Raji (cell line): ENCODE data around the gene AIG1.

ENCODE experiments used
- POLR2A ChIP-seq: IDR thresholded peaks from 2 replicates; pipeline ENCODE4 v1.6.1; 2011; ENCODE audit warnings: low read depth, low read length, control low read depth; ENCODE audit not compliant: insufficient read depth

The AIG1 gene

DNA sequence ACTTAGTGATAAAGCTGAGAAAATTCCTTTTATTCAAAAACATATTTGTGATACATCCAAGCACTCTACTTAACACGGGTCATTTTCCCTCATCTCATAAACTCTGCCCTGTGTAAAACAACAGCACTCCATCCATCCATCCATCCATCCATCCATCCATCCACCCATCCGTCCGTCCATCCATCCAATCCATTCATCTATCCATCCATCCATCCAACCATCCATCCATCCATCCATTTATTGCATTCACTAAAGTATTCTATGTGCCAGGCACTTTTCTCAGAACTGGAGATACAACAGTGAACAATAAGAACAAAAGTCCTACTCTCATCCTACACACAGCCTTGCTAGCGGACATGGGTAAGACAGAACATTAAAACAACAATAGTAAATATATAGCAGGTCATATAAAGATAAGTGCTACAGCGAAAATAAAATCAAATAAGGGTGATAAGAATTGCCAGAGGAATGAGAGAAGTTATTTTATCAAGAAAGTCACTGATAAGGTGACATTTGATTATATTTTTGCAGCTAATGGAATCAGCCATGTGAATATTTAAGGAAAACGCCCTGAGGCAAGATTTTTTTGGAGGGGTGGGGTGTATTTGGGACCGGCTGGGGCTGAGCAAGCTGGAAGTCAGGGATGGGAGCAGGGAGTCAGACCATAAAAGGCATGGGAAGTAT is 311.7 kb downstream of the AIG1 start:
- no peak for TF ChIP-seq POLR2A

DNA sequence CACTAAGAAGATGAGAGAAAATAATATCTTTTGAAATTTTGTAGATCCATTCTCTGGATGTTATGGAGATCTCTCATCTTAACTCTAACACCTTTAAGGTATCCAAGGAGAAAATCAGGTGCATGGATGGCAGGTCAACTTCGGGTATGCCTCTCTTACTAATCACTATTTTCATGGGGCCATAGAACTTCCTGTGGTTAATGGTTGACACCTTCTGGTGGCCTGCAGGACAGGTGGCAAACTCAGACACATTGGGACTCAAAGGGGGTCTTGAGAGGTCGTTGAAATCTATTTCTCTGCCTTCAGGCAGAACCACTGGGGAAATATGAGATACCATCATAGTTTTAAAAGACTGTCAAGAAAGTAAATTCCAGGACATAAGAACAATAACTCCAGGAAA is 313.3 kb downstream of the AIG1 start:
- no peak for TF ChIP-seq POLR2A

DNA sequence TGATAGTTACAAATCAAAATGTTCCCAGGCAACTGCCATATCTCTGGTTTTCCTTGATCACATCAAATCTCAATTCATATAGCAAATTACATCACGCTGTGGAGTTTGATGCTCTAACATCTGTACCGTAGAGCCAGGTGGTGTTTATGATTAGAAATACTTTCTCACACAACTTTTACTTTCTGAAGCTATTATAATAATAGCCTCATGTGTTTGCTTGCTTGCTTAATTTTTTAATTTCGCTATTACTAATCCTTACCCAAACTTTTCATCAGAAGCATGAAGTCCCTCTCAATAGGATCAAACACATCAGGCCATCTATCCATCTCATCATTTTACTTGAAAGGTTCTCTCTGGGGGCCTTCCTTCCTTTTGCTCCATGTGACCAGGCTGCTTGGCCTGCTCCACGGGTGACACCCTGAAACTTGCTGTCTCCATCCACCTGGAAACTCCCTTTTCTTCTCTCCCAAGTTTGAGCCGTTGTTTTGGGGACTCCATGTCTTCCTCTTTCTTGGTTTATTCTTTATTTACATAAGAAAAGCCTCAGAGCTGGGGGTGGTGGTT is 314.4 kb downstream of the AIG1 start:
- no peak for TF ChIP-seq POLR2A

DNA sequence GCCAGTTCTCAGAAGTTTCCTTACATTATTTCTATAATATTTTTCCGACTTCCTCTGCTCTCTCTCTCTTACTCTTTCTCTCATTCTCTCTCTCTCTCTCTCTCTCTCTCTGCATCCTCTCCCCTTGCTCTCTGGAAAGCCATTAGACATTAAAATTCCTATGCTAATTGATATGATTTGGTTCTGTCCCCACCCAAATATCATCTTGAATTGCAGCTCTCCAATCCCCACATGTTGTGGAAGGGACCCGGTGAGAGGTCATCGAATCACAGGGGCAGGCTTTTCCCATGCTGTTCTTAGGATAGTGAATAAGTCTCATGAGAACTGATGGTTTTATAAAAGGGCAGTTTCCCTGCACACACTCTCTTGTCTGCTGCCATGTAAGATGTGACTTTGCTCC is 315.7 kb downstream of the AIG1 start:
- no peak for TF ChIP-seq POLR2A

DNA sequence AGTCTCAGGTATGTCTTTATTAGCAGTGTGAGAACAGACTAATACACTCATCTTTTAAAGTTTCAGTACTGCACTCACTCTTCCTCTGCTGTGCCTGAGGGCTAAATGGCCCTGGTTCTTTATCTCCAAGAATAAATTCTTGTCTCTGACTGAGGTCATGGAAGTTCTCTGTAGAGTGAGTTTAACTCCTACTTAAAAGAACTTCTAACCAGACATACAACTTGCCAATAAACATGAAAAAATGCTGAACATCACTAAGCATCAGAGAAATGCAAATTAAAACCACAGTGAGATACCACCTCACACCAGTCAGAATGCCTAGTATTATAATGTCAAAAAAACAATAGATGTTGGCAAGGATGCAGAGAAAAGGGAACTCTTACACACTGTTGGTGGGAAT is 316.2 kb downstream of the AIG1 start:
- no peak for TF ChIP-seq POLR2A

DNA sequence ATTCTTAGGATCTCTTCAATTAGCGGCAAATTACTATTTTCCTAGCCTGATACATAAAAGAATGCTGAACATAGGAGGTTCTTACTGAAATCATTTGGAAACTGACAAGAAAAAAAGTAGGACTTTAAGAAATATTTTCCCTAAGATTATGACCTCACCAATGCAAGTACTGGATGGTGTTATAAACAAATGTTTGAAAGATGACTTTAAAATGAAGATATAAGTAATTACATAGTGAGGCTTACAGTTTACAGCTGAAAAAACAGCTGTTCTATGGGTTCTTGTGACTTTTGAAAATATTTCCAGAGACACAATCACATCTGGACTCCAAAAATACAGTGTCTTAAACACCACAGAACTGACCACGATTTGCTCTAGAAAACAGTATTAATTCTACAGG is 324.9 kb downstream of the AIG1 start:
- TF ChIP-seq POLR2A, result no peak

DNA sequence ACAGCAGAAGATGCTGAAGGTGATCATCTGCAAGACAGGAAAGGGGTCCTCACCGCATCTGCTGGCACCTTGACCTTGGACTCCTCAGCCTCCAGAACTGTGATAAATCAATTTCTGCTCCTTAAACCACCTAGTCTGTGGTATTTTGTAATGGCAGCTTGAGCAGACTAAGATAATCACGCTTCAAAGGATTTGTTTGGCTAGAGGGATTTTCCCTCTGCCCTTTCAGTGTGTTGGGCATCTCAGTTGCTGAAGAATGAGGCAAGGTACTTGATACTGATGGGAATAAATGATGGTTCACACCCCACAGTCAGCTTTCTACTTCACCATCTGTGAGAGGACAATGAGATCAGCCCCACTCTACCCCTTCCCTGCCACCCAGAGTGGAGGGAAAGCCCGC is 329.6 kb downstream of the AIG1 start:
- no peak for TF ChIP-seq POLR2A
